PC-9 (cell line): Measurements from ENCODE around the gene PNCK. TPM values are rescaled to one million over a fixed set of nuclear protein-coding genes. Genes with fewer than 3 reads are reported as not detected.
A peak's percentile ranks its signal among the peaks of the same experiment; 100 is the strongest.

Source experiments
- BruUV-seq: library from RNA; stranded (reverse); fragments of 400-500 nt; replicated peaks from 2 replicates; lab custom pipeline; 2021; lab: Mats Ljungman, UMichigan
- CTCF ChIA-PET: fragments of 300-600 bp; sonication (Branson Sonifier 250); formaldehyde crosslinking; loops from one replicate; lab custom pipeline; 2022; ENCODE audit warnings: antibody characterized with exemption; lab: Charles Lee
- POLR2A ChIA-PET: fragments of 300-600 bp; sonication (Branson Sonifier 250); formaldehyde crosslinking; loops from one replicate; lab custom pipeline; 2022; ENCODE audit warnings: antibody characterized with exemption; ENCODE audit not compliant: unreplicated experiment; lab: Charles Lee
- DNase-seq, 2 experiments: peaks; one replicate each; pipeline versions ENCODE4 v3.0.0 to v3.0.0-alpha.2; 2015 to 2022; ENCODE audit warnings: mixed read lengths in 1 of 2
- H2AFZ ChIP-seq: fragments of 200-600 bp; sonication (generic); 2 replicates; pipeline ENCODE4 v1.8.1; 2017; ENCODE audit warnings: antibody characterized with exemption
- H3F3A ChIP-seq: fragments of 200-600 bp; sonication (generic); 2 replicates; pipeline ENCODE4 v1.8.1; 2017; ENCODE audit warnings: antibody characterized with exemption, mild to moderate bottlenecking, low read depth; ENCODE audit not compliant: insufficient read depth
- H3K27ac ChIP-seq: fragments of 200-600 bp; sonication (generic); 2 replicates; pipeline ENCODE4 v1.6.1; 2016; ENCODE audit warnings: mixed run types
- H3K27me3 ChIP-seq: fragments of 200-600 bp; sonication (generic); 2 replicates; pipeline ENCODE4 v1.6.1; 2016; ENCODE audit warnings: low read depth, mixed run types; ENCODE audit not compliant: insufficient read depth
- H3K36me3 ChIP-seq: fragments of 200-600 bp; sonication (generic); 2 replicates; pipeline ENCODE4 v1.6.1; 2016; ENCODE audit warnings: low read depth, mixed run types
- H3K4me1 ChIP-seq: fragments of 200-600 bp; sonication (generic); replicated peaks from 2 replicates; pipeline ENCODE4 v1.6.1; 2016; ENCODE audit warnings: mixed run types; ENCODE audit not compliant: insufficient read depth
- H3K4me2 ChIP-seq: fragments of 200-600 bp; sonication (generic); 2 replicates; pipeline ENCODE4 v1.6.1; 2017; ENCODE audit warnings: mixed run types
- H3K4me3 ChIP-seq: fragments of 200-600 bp; sonication (generic); 2 replicates; pipeline ENCODE4 v1.6.1; 2016; ENCODE audit warnings: mixed run types
- H3K79me2 ChIP-seq: fragments of 200-600 bp; sonication (generic); 2 replicates; pipeline ENCODE4 v1.6.1; 2017; ENCODE audit warnings: low read depth, mixed run types
- H3K9me2 ChIP-seq: fragments of 200-600 bp; sonication (generic); 2 replicates; pipeline ENCODE4 v1.8.1; 2017; ENCODE audit warnings: mild to moderate bottlenecking; ENCODE audit not compliant: insufficient read depth
- H3K9me3 ChIP-seq: fragments of 200-600 bp; sonication (generic); 2 replicates; pipeline ENCODE4 v1.8.1; 2016; ENCODE audit warnings: low read depth; ENCODE audit not compliant: insufficient read depth
- H4K20me1 ChIP-seq: fragments of 200-600 bp; sonication (generic); 2 replicates; pipeline ENCODE4 v1.8.1; 2017; ENCODE audit not compliant: insufficient read depth
- CTCF ChIP-seq: fragments of 200-600 bp; sonication (generic); conservative IDR thresholded peaks from 2 replicates; pipeline ENCODE4 v1.6.1; 2017; ENCODE audit warnings: mixed run types, antibody characterized with exemption, mild to moderate bottlenecking, moderate library complexity
- EZH2 ChIP-seq: fragments of 200-600 bp; sonication (generic); IDR thresholded peaks from 2 replicates; pipeline ENCODE4 v1.8.0; 2017; ENCODE audit warnings: antibody characterized with exemption, low read depth
- intact Hi-C: fragments of 100-400 bp; cut with micrococcal nuclease; formaldehyde crosslinking; loops from one replicate; pipeline ENCODE4 v1.10.0; 2022; ENCODE audit not compliant: unreplicated experiment
- total RNA-seq: library from RNA; stranded (reverse); gene quantifications from 2 replicates; pipeline ENCODE4 v1.2.3, GENCODE V29; 2021

The PNCK gene
- total RNA-seq, 1 experiment from 2014 or later: 1.0 TPM

GRCh38 chrX:153686711-153687110 lies 13.1 kb upstream of the PNCK start:
- ChIA-PET POLR2A (interaction anchor here (0.7 kb wide), 1 partner anchor 13 kb away, joined by 3 read pairs; the partner anchor contains the start of gene PNCK), CTCF (interaction anchor here (0.6 kb wide), 2 partner anchors 25 to 86 kb away, joined by 3 to 6 read pairs; no protein-coding TSS in a partner anchor)
- TF ChIP-seq CTCF (no peak), EZH2 (no peak)
- H3K4me2 ChIP-seq: peak overlapping the region; percentile 72; the same call in 1 of the 2 replicates
- H3K27ac ChIP-seq: no peak overlapping the region
- H2AFZ ChIP-seq: no peak overlapping the region
- H3K4me3 ChIP-seq: no peak overlapping the region
- H3K36me3 ChIP-seq: no peaks in the 10 kb centered on the region
- no peaks in the 10 kb centered on the region for H3K9me3 ChIP-seq
- no peaks in the 10 kb centered on the region for H3K4me1 ChIP-seq
- no peak for DNase-seq
- no peaks in the 10 kb centered on the region for H4K20me1 ChIP-seq
- no peaks in the 10 kb centered on the region for H3K27me3 ChIP-seq
- BruUV-seq: no TSS peak
- no peaks in the 10 kb centered on the region for H3K9me2 ChIP-seq
- no peaks in the 10 kb centered on the region for H3F3A ChIP-seq
- intact Hi-C loops: no loop called here
- H3K79me2 ChIP-seq: no peaks in the 10 kb centered on the region

- Histone ChIP-seq H3F3A (no peaks in the 10 kb centered on the region), H3K36me3 (no peaks in the 10 kb centered on the region), H3K9me3 (no peaks in the 10 kb centered on the region), H3K27ac (no peak overlapping the region), H3K4me3 (no peak overlapping the region), H3K79me2 (no peaks in the 10 kb centered on the region), H4K20me1 (no peaks in the 10 kb centered on the region), H2AFZ (no peak overlapping the region), H3K27me3 (no peaks in the 10 kb centered on the region), H3K9me2 (no peaks in the 10 kb centered on the region), H3K4me2 (no peak overlapping the region), H3K4me1 (no peaks in the 10 kb centered on the region)
- ChIA-PET CTCF (interaction anchor here (0.5 to 0.7 kb wide), 4 partner anchors 26 to 87 kb away, joined by 3 to 6 read pairs (median 3); no protein-coding TSS in a partner anchor), POLR2A (no interaction called here)
- TF ChIP-seq EZH2: no peak
- no peak for TF ChIP-seq CTCF
- DNase-seq: no peak
- BruUV-seq: no TSS peak
- intact Hi-C loops: no loop called here
Observed at GRCh38 chrX:153685751-153686696, 12.4 kb upstream of the PNCK start.

- Histone ChIP-seq H3F3A (no peaks in the 10 kb centered on the region), H3K36me3 (no peaks in the 10 kb centered on the region), H3K9me3 (no peaks in the 10 kb centered on the region), H2AFZ (no peak overlapping the region), H3K9me2 (no peaks in the 10 kb centered on the region), H3K4me1 (no peaks in the 10 kb centered on the region), H3K4me2 (no peak overlapping the region), H3K4me3 (no peak overlapping the region), H3K27me3 (peaks cover 6% of the 10 kb centered on the region), H3K27ac (no peak overlapping the region), H3K79me2 (no peaks in the 10 kb centered on the region), H4K20me1 (no peaks in the 10 kb centered on the region)
- TF ChIP-seq EZH2 (no peak), CTCF (no peak)
- ChIA-PET POLR2A (no interaction called here), CTCF (interaction anchor here (0.5 to 0.7 kb wide), 2 partner anchors 31 to 70 kb away, joined by 3 read pairs; no protein-coding TSS in a partner anchor)
- intact Hi-C loops: no loop called here
- BruUV-seq: no TSS peak
- no peak for DNase-seq
Observed at GRCh38 chrX:153685156-153685536, 11.5 kb upstream of the PNCK start.
